ENCODE measurements around the gene HELB. TPM values are rescaled to one million over a fixed set of nuclear protein-coding genes. Genes with fewer than 3 reads are reported as not detected.
A peak's percentile ranks its signal among the peaks of the same experiment; 100 is the strongest.

Gene HELB
- total RNA-seq, 2 experiments from 2014 or later: 21.0 to 23.6 TPM

DNA sequence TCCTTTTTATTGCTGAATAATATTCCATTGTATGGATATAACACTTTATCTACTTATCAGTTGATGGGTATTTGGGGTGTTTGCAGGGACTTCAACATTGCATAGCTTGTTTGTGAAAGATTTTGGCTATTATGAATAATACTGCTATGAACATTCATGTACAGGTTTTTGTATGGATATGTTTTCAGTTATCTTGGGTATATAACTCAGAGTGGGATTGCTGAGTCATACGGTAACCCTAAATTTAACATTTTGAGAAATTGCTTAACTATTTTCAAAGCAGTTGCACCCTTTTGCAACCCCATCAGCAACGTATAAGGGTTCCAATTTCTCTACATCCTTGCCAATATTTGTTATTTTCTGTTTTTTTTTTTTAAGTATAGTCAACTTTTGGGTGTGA lies 27.3 kb upstream of the HELB start:
- H3K27ac Mint-ChIP-seq: no peak overlapping the region
- ChIA-PET CTCF (interaction anchor here (0.9 kb wide), 1 partner anchor 9 kb away, joined by 3 read pairs; no protein-coding TSS in a partner anchor), POLR2A (interaction anchor here (0.5 kb wide), 1 partner anchor 28 kb away, joined by 3 read pairs; no protein-coding TSS in a partner anchor)
- DNase-seq (no peak), ATAC-seq (peak; percentile 71)
- H3K9me3 Mint-ChIP-seq (ENCODE audit: low read depth): no peaks in the 10 kb centered on the region
- no peaks in the 10 kb centered on the region for H3K27me3 Mint-ChIP-seq
- H3K4me1 Mint-ChIP-seq: peaks cover 20% of the 10 kb centered on the region
- no peak overlapping the region for H3K4me3 Mint-ChIP-seq
- intact Hi-C loops (cut with DNase I, micrococcal nuclease): loop anchor here in 1 of 2 experiments (10.0 kb wide), 1 partner anchor 70 kb away; no protein-coding TSS in a partner anchor
- no peaks in the 10 kb centered on the region for H3K36me3 Mint-ChIP-seq (ENCODE audit: low read depth)

DNA sequence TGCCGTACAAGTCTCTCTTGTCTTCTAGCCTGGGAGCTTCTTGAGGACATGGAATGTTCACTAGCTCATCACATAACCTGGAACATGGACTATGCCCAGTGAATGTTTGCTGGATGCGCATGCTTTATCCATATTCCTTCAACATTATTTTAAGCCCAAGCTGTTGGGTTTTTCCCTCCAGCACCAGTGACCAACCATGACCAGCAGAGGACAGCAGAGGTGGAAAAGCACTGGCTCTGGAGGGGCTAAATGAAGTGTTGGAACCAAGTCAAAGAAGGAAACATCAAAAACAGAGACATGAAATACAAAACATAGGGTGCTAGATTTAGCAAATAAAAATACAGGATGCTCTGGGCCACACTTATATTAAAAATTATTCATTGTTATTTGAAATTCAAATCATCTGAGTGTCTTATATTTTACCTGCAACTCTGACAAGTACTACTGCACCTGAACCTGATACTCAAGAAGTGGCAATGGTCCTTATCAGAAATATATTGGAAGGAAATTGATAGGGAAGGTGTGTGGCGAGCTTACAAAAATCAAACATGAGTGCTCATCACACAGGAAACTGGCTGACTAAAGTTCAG lies 23.1 kb upstream of the HELB start:
- Mint-ChIP-seq H3K4me1 (peaks cover 37% of the 10 kb centered on the region), H3K9me3 (ENCODE audit: low read depth) (peaks cover 7% of the 10 kb centered on the region), H3K27ac (no peak overlapping the region), H3K4me3 (no peak overlapping the region), H3K36me3 (ENCODE audit: low read depth) (no peaks in the 10 kb centered on the region), H3K27me3 (no peaks in the 10 kb centered on the region)
- POLR2A ChIA-PET: no interaction called here
- ATAC-seq (peak; percentile 59), DNase-seq (peak; percentile 55)
- CTCF ChIA-PET: interaction anchor here (0.5 to 3.4 kb wide), 8 partner anchors 10 to 415 kb away, joined by 3 to 16 read pairs (median 3); partner anchors contain the start of gene HELB
- intact Hi-C loops (cut with DNase I, micrococcal nuclease): loop anchor here (1.0 to 10.0 kb wide), 2 partner anchors 66 to 130 kb away; no protein-coding TSS in a partner anchor

DNA sequence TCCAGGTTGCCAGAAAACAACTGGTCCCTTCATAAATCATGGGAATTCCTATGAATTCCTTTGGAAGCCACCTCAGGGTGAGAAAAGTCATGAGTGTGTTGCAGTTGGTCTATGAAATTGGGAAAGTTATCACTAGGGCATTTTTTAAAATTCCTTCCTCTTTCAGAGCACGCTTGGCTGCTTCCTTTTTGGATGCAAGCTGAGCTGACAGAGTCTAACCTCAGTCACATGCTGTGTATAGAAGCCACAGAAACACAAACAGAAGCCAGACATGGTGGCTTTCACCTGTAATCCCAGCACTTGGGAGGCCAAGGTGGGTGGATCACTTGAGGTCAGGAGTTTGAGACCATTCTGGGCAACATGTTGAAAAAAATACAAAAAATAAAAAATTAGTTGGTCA lies 21.7 kb upstream of the HELB start:
- Mint-ChIP-seq H3K4me1 (peaks cover 34% of the 10 kb centered on the region), H3K27me3 (no peaks in the 10 kb centered on the region), H3K27ac (no peak overlapping the region), H3K9me3 (ENCODE audit: low read depth) (peaks cover 7% of the 10 kb centered on the region), H3K4me3 (no peak overlapping the region), H3K36me3 (ENCODE audit: low read depth) (no peaks in the 10 kb centered on the region)
- intact Hi-C loops (cut with DNase I, micrococcal nuclease): no loop called here
- CTCF ChIA-PET: interaction anchor here (0.6 to 3.4 kb wide), 3 partner anchors 11 to 68 kb away, joined by 3 to 16 read pairs (median 3); no protein-coding TSS in a partner anchor
- DNase-seq (no peak), ATAC-seq (no peak)
- POLR2A ChIA-PET: no interaction called here

DNA sequence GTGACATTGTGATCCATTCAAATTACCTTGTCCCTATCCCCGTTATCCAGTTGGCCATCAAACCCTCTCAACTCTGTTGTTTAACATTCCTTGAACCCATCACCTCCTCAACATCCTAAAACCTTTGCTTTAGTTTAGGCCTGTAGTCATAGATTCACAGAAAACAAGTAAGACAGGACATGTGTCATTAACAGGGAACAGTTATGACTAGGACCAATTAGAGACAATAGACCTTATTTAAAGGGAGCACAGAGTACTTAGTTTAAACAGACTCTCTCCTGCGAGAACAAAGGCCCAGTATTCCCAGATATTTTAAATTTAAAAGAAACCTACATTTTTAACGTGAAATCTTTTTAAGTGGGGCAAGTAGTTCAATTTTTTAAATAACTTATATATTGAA lies 20.0 kb upstream of the HELB start:
- intact Hi-C loops (cut with DNase I, micrococcal nuclease): no loop called here
- Mint-ChIP-seq H3K4me3 (no peak overlapping the region), H3K9me3 (ENCODE audit: low read depth) (peaks cover 7% of the 10 kb centered on the region), H3K36me3 (ENCODE audit: low read depth) (peaks cover 3% of the 10 kb centered on the region), H3K4me1 (peaks cover 36% of the 10 kb centered on the region), H3K27ac (no peak overlapping the region), H3K27me3 (no peaks in the 10 kb centered on the region)
- POLR2A ChIA-PET: no interaction called here
- ATAC-seq (no peak), DNase-seq (no peak)
- CTCF ChIA-PET: no interaction called here

DNA sequence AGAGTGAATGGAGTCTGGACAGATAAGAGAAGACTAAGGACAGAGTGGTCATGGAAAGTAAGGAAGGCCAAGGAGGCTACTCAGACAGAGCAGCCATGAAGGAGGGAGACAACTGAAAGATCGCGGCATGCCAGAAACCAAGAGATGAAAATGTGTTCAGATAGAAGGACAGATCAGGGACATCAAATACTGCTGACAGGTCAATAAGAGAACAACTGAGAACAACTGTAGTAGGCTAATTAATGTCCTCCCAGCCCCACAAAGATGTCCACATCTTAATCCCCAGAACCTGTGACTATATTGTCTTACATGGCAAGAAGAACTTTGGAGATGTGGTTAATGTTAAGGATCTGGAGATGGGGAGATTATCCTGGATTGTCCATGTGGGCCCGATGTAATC lies 15.0 kb upstream of the HELB start:
- Mint-ChIP-seq H3K27me3 (no peaks in the 10 kb centered on the region), H3K9me3 (ENCODE audit: low read depth) (peaks cover 2% of the 10 kb centered on the region), H3K4me3 (no peak overlapping the region), H3K36me3 (ENCODE audit: low read depth) (peaks cover 3% of the 10 kb centered on the region), H3K4me1 (peaks cover 70% of the 10 kb centered on the region), H3K27ac (peak overlapping the region; percentile 52)
- DNase-seq (no peak), ATAC-seq (no peak)
- CTCF ChIA-PET: no interaction called here
- intact Hi-C loops (cut with DNase I, micrococcal nuclease): no loop called here
- POLR2A ChIA-PET: no interaction called here

DNA sequence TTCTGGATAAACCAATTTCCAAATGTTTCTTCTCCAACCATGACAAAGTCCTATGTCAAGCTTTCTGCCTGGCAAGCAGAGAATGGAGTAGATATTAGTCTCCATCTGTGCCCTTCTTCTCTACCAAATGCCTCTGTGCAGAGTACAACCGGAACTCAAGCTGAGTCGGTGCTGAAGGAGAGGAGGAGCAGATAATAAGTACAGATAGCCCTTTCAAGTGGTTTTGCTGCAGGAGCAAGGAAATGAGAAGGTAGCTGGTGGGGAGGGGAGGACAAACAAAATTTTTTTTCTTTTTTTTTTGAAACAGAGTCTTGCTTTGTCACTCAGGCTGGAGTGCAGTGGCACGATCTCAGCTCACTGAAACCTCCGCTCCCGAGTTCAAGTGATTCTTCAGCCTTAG lies 14.2 kb upstream of the HELB start:
- Mint-ChIP-seq H3K9me3 (ENCODE audit: low read depth) (peaks cover 2% of the 10 kb centered on the region), H3K27ac (peak overlapping the region; percentile 78), H3K27me3 (no peaks in the 10 kb centered on the region), H3K36me3 (ENCODE audit: low read depth) (peaks cover 3% of the 10 kb centered on the region), H3K4me3 (peak overlapping the region; percentile 43), H3K4me1 (peaks cover 69% of the 10 kb centered on the region)
- peak; percentile 59 for DNase-seq
- CTCF ChIA-PET: no interaction called here
- intact Hi-C loops (cut with DNase I, micrococcal nuclease): loop anchor here in 1 of 2 experiments (1.0 kb wide), 1 partner anchor 14 kb away; the partner anchor contains the start of gene HELB
- ATAC-seq: peak; percentile 84
- POLR2A ChIA-PET: interaction anchor here (0.8 kb wide), 1 partner anchor 14 kb away, joined by 8 read pairs; the partner anchor contains the start of gene HELB

DNA sequence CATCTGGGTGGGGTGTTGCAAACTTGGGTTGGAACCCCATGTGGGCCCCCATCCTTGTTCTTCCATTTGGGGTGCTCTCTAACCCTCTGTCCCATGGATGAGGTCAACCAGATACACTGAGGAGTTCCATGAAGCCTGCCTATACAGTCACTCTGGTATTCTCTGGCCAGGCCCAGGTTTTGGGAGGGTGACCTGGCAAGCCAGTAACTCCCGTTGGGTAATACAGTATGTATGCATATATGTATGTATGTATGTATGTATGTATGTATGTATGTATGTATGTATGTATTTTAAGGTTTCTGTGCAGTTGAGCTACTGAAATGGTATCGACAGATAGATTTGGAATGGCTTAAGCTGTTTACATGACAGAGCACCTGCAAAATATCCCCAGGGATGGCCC lies 12.8 kb upstream of the HELB start:
- CTCF ChIA-PET: no interaction called here
- Mint-ChIP-seq H3K4me1 (peaks cover 59% of the 10 kb centered on the region), H3K4me3 (no peak overlapping the region), H3K27me3 (no peaks in the 10 kb centered on the region), H3K27ac (peak overlapping the region; percentile 73), H3K9me3 (ENCODE audit: low read depth) (peaks cover 2% of the 10 kb centered on the region), H3K36me3 (ENCODE audit: low read depth) (peaks cover 3% of the 10 kb centered on the region)
- no peak for DNase-seq
- intact Hi-C loops (cut with DNase I, micrococcal nuclease): no loop called here
- no peak for ATAC-seq
- POLR2A ChIA-PET: no interaction called here

DNA sequence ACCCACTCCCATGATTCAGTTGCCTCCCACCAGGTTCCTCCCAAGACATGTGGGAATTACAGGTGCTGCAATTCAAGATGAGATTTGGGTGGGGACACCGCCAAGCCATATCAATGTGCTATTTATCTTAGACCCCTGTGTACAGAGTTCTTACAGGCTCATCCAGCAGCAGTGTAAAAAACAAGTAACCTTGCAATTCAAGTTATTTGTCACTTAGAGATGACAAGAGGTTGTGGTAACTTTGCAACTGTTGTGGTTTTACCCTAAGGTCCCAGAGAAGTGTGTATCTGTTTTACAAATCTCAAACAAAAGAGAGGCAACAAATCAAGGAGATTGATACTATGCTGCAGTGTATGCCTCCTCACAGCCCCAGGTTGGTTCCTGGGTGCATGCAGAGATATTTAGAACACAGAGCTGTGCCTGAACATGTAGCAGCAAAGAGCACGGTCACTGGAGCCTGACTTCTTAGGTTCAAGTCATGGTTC lies 11.5 kb upstream of the HELB start:
- intact Hi-C loops (cut with DNase I, micrococcal nuclease): loop anchor here in 1 of 2 experiments (1.0 kb wide), 1 partner anchor 12 kb away; the partner anchor contains the start of gene HELB
- Mint-ChIP-seq H3K27me3 (no peaks in the 10 kb centered on the region), H3K4me3 (no peak overlapping the region), H3K9me3 (ENCODE audit: low read depth) (peaks cover 2% of the 10 kb centered on the region), H3K27ac (peak overlapping the region; percentile 73), H3K4me1 (peaks cover 61% of the 10 kb centered on the region), H3K36me3 (ENCODE audit: low read depth) (peaks cover 3% of the 10 kb centered on the region)
- ATAC-seq (peak; percentile 63), DNase-seq (no peak)
- CTCF ChIA-PET: no interaction called here
- POLR2A ChIA-PET: no interaction called here

DNA sequence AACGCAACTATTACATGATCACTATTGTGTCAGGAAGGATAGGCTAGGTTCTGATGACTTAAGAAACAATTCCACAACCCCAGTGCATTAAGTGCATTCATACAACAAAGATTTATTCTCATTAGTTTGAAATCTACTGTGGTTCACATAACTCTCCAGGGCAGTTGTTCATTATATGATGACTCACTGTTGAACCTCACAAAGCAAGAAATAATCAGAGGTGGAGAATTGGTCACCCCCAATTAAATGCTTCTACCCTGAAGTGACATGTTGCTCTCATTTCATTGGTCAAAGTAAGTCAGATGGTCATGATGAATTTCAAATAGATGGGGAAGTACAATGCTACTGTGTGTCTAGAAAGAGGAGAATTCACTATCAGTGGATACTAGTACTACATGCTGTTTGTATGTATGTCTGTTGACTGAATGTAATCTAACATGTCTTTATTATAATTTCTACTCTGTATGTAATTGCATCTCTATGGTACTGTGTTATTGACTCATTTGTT lies 6.1 kb upstream of the HELB start:
- H3K4me3 Mint-ChIP-seq: no peak overlapping the region
- ATAC-seq (peak; percentile 60), DNase-seq (no peak)
- peaks cover 31% of the 10 kb centered on the region for H3K4me1 Mint-ChIP-seq
- ChIA-PET POLR2A (no interaction called here), CTCF (no interaction called here)
- intact Hi-C loops (cut with DNase I, micrococcal nuclease): no loop called here
- no peak overlapping the region for H3K27ac Mint-ChIP-seq
- H3K9me3 Mint-ChIP-seq (ENCODE audit: low read depth): no peaks in the 10 kb centered on the region
- H3K27me3 Mint-ChIP-seq: no peaks in the 10 kb centered on the region
- no peaks in the 10 kb centered on the region for H3K36me3 Mint-ChIP-seq (ENCODE audit: low read depth)

DNA sequence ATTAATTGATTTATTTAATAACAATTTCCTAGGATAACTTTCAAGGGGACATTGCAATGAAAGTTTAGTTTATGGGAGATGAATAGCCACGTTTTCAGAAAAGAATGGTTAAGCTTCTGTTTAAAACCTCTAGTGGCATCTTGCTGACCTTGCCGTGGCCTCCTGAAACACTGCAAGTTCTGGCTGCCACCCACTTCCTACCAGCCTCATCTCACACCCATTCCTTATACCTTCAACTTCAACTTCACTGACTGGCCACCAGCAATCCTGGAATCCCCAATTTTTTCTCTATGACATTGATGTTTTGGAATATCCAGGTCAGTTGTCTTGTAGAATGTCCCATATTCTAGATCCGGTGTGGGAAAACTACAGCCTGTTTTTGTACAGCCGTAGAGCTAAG lies 5.2 kb upstream of the HELB start:
- Mint-ChIP-seq H3K4me1 (peaks cover 28% of the 10 kb centered on the region), H3K27ac (peak overlapping the region; percentile 29), H3K27me3 (no peaks in the 10 kb centered on the region), H3K36me3 (ENCODE audit: low read depth) (no peaks in the 10 kb centered on the region), H3K4me3 (no peak overlapping the region), H3K9me3 (ENCODE audit: low read depth) (no peaks in the 10 kb centered on the region)
- DNase-seq: no peak
- intact Hi-C loops (cut with DNase I, micrococcal nuclease): no loop called here
- ATAC-seq: no peak
- ChIA-PET POLR2A (no interaction called here), CTCF (no interaction called here)

DNA sequence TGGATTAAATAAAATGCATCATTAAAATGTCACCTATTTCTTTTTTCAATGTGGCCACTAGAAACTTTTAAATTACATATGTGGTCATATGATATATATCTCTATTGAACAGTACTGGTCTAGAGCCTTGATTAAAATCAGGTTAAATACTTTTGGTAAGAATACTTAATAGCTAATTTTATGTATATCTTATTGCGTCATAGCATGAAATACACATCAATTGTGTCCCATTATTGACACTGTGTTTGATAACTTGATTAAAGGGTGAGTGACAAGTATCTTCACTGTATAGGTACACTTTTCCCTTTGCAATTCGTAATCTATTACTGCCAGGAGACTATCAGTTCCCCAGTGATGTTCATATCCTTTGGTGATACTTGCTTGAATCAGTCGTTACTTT lies 4.4 kb upstream of the HELB start:
- ChIA-PET CTCF (no interaction called here), POLR2A (no interaction called here)
- Mint-ChIP-seq H3K27ac (no peak overlapping the region), H3K36me3 (ENCODE audit: low read depth) (peaks cover 5% of the 10 kb centered on the region), H3K4me1 (peaks cover 24% of the 10 kb centered on the region), H3K9me3 (ENCODE audit: low read depth) (no peaks in the 10 kb centered on the region), H3K27me3 (no peaks in the 10 kb centered on the region), H3K4me3 (no peak overlapping the region)
- no peak for ATAC-seq
- no peak for DNase-seq
- intact Hi-C loops (cut with DNase I, micrococcal nuclease): no loop called here

DNA sequence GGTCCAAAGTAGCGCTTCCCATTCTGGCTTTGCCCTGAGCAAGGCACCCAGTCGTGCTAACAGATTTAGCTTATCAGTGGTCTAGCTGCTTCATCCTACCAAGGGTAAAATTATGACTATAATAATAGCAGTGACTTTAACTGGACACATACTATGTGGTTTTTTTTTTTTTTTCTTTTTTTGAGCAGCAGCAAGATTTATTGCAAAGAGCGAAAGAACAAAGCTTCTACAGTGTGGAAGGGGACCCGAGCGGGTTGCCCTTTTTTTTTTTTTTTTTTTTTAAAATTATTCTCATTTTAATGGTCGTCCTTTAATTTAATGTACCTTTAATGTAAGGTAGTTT lies 505 bp downstream of the HELB start:
- ChIA-PET CTCF (interaction anchor here (0.8 to 2.5 kb wide), 5 partner anchors 24 to 134 kb away, joined by 3 to 7 read pairs (median 4); no protein-coding TSS in a partner anchor), POLR2A (interaction anchor here (0.7 to 1.4 kb wide), 5 partner anchors 9 to 133 kb away, joined by 3 to 8 read pairs (median 3); partner anchors contain the start of gene TMBIM4)
- Mint-ChIP-seq H3K36me3 (ENCODE audit: low read depth) (peaks cover 38% of the 10 kb centered on the region), H3K4me1 (peaks cover 38% of the 10 kb centered on the region), H3K4me3 (peak overlapping the region; percentile 96), H3K27ac (peak overlapping the region; percentile 100), H3K27me3 (no peaks in the 10 kb centered on the region), H3K9me3 (ENCODE audit: low read depth) (no peaks in the 10 kb centered on the region)
- intact Hi-C loops (cut with DNase I, micrococcal nuclease): loop anchor here (1.0 to 10.0 kb wide), 11 partner anchors 12 to 1898 kb away; partner anchors contain the start of genes LLPH (in 2 of the 2), TMBIM4 (in 2 of the 2), CAND1 (in 1 of the 2) and LEMD3 (in 1 of the 2)
- DNase-seq: no peak
- no peak for ATAC-seq

All from activated CD4-positive, alpha-beta T cell treated with anti-CD3 and anti-CD28 coated beads for 36 hours (primary cell).